Neural progenitor cell (in vitro differentiated cells): ENCODE measurements around the gene ETFBKMT.

ENCODE experiments used
- CTCF ChIP-seq: fragments of 200-600 bp; sonication (generic); IDR thresholded peaks from 2 replicates; pipeline ENCODE4 v1.5.1; 2017; ENCODE audit warnings: antibody characterized with exemption, mild to moderate bottlenecking
- EZH2 ChIP-seq: fragments of 200-600 bp; sonication (generic); IDR thresholded peaks from 2 replicates; pipeline ENCODE4 v1.6.1; 2017; ENCODE audit warnings: antibody characterized with exemption, mild to moderate bottlenecking, moderate library complexity

- TF ChIP-seq EZH2, result no peak
- TF ChIP-seq CTCF, result no peak
Measured at GRCh38 chr12:31715283-31715825, 55.9 kb downstream of the ETFBKMT start.
